COR-L47 (cell line): ENCODE results near the gene CCR2.
"Not testable (repeated sequence)": the region's sequence is repeated elsewhere in the genome, so short reads cannot be mapped to it uniquely, and the experiment has no call there.

ENCODE experiments used
- DNase-seq: peaks from one replicate; lab custom pipeline; 2025; lab: John Stamatoyannopoulos, UW

Gene CCR2

DNA sequence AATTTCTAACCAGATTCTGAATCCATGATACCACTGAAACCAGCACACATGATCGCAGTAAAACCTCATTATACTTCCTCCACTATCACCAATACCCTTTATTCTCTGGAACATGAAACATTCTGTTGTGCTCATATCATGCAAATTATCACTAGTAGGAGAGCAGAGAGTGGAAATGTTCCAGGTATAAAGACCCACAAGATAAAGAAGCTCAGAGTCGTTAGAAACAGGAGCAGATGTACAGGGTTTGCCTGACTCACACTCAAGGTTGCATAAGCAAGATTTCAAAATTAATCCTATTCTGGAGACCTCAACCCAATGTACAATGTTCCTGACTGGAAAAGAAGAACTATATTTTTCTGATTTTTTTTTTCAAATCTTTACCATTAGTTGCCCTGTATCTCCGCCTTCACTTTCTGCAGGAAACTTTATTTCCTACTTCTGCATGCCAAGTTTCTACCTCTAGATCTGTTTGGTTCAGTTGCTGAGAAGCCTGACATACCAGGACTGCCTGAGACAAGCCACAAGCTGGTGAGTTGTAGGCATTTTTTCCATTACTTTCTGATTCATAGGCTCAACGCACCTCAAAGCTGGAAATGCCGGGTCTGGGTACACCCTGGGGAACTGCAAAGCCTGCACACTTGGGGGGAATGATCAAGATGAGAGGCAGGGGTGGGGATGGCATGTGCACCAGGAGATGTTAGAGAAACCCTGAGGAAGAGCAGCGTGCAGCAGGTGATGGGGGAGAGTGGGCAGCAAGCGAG lies at the start of gene CCR2:
Gene CCR2 (plus strand): TSS at position 465 of the 764 bp plus-strand sequence. CDS start 3,417 bp downstream, outside the sequence.
- DNase-seq: no peak

DNA sequence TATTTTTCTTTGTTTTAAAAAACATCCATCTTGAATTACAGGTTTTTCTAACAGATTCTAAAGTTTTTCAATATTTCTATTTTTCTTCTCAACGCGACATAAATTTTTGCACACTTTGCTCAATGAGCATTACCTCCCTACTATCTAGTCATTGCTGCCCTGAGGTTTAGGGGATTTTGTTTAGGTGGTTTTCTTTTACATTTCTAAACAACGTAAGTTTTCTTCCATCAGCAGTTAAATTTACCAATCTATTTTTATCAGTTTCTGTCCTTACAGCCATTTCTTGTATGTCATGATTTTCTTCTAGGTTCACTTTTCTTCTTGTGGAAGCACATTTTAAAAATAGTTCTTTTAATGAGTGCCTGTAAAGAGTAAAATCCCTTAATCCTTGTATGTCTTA lies 49.2 kb upstream of the CCR2 start:
- DNase-seq: no peak

DNA sequence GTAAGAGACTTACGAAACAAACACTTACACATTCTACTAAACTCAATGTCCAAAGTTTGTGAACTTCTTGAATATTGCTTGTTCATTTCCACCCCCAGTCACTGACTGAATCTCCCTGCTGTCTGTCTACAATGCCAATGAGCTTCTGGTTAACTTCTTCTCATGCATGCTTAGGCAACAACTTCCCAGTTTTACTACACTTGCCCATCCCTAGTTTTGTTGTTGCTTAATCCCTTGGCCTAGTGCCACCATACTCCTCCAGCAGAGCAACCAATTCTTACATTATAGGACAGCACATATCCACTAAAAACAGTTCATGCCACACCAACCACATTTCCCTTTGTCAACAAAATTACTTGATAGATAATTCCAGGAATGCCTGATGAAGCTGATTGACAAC lies 40.9 kb upstream of the CCR2 start:
- DNase-seq: no peak

DNA sequence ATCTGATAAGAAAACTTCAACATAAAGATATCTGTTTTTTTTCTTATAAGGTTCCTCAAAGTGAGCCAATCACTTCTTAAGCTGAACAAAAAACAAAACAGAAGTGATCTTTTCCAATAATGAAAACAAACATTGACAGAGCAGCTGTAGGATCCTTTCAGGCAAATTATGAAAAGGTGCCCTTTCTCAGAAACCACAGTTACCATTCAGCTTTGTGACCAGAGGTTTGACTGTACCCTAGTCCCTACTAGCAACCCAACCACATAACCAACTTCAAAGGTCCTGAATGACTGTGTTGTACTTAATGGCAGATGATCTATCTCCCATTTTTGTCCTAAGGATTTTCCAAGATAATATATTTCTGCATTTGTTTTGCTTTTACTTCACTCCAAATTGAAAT lies 39.4 kb upstream of the CCR2 start:
- no peak for DNase-seq

DNA sequence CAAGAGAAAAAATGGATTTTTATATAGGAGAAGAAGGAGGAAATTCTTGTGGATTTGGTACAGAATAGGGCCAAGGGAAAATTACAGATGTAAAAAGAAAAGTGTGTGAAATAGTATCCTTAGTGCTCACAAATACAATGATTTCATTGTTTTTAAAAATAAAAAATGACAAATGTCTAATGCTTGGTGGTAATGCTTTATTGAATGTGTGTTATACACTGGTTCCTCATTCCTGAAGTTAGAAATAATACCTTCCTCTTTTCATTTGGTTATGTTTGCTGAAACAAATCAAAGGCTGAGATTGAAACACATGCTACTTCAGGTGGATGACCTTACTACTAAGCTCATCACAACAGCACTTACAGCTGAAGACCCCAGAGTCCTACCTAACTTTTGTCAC lies 37.7 kb upstream of the CCR2 start:
- no peak for DNase-seq

DNA sequence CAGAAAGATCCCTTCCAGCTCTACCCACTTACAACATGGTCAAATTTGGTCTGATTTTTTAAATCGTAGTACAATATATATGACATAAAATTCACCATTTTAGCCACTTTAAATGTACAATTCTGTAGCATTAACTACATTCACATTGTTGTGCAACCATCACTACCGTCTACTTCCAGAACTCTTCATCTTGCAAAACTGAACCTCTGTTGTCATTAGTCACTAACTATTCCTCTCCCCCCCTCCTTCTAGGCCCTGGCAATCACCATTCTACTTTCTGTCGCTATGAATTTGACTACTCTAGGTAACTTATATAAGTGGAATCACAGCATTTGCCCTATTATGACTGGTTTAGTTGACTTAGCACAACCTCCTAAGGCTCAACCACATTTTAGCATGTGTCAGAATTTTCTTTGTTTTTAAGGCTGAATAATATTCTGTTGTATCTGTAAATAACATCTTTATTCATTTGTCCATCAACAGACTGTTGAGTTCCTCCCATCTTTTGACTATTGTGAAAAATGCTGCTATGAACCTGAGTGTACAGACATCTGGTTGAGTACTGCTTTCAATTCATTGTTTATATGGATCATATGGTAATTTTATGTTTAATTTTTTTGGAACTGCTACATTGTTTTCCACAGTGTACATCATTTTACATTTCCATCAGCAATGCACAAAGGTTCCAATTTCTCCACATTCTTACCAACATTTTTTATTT lies 35.5 kb upstream of the CCR2 start:
- no peak for DNase-seq

DNA sequence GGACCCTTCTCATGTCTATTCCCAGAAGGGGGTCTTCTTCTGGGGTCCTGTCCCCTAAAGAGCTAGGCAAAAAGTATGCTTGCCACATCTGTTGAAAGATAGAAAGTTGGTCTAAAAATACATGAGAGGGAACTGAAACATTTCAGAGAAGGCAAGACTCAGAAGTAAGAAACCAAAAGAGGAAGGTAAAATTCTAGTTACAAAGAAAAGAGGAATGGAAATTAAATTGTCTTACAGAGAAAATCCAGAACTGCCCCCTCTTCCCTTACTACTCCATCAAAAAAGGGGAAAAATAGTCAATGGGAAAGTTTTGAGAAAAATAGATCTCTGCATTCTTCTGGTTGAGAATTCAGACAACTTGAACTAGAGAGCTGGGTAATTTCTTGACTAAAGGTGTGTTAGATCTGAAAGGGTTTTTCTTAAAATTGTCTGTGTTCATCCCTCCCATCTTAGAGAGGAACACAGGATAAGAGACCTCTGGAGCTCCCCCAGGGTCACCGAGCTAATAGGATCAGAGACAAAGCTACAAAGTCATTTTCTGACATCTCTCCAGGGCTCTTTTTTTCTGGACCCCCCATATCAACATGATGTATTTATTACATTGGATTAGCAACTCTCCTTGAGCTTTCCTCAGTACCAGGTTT lies 32.3 kb upstream of the CCR2 start:
- DNase-seq: no peak

DNA sequence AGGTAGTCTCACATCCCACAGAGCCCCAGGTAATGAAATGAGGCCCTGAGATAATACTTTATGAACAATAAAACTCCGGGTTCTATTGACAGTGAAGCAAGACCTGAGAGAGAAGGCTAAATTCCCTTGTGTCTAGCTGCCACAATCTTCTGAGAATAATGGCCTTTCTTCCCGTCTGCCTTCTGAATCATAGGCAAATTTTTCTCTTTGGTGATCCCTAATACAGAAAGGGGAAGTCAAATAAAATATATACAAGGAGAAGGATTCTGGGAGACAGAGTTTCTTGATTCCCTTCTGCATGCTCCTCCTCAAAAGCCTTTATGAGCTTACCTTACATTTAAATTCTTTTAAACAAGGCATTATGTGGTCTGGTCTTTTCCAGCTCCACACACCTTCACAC lies 29.9 kb upstream of the CCR2 start:
- no peak for DNase-seq

DNA sequence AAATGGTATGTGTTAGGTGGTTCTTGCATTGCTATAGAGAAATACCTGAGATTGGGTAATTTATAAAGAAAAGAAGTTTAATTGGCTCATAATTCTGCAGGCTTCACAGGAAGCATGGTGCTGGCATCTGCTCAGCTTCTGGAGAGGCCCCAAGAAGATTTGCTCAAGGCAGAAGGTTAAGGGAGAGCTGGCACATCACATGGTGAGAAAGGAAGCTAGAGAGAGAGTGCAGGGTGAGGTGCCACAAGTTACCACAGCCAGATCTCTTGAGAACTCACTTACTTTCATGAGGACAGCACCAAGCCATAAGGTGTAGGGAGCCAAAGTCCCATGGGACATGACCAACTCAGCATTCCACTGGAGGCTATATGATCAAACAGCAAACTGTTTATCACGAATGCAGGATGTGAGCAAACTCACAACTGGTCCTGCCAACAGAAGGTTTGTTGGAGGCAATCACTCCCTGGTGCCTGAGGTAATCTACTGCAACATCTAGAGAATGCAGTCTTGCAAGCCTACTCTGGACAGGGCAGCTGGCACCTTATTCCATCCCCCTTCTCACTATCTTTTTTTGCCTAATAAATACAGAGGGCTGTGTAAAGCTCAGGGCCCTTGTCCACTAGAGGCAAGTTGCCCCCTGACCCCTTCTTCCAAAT lies 28.1 kb upstream of the CCR2 start:
- no peak for DNase-seq

DNA sequence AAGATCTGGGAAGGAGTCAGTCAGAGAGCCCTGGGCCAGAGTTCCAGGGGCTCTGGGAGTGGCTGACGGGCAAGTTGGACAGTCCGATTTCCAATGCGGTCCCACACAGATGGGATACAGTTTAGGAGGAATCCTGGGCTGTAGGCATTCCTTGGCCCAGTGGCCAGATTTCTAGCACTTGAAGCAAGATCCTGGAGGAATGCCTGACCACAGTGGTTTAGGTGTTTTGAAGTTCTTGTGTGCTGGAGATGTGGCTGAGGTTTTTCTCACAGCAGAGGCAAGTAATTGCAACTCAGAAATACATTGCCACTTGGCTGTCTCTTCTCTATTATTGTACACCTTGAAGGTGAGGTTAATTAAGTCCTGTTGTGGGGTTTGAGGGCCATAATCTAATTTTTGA lies 23.2 kb upstream of the CCR2 start:
- not testable (repeated sequence) for DNase-seq

DNA sequence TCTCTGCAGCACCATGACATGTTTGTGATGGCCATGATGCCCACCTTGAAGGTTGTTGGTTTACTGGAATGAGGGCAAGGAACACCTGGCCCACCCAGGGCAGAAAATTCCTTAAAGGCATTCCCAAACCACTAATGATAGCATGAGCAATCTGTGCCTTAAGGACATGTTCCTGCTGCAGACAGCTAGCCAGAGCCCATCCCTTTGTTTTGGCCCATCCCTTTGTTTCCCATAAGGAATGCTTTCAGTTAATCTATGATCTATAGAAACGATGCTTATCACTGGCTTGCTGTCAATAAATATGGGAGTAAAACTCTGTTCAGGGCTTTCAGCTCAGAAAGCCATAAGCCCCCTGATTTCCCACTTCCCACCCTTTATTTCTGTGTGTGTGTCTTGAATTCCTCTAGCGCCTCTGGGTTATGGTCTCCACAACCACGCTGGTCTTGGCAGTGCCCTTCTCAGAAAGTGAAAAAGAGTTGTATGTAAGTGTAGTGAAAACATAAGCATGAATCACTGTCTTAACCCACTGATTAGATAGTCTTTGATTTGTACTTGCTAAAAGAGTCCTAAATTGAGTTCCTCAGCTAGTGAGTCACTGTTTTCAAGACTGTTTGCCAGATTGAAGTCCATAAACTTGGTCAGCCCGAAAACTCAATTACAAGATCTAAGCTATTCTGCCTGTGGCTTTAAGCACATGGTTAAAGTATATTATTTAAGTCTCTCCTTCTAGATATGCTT lies 19.0 kb upstream of the CCR2 start:
- DNase-seq: no peak

DNA sequence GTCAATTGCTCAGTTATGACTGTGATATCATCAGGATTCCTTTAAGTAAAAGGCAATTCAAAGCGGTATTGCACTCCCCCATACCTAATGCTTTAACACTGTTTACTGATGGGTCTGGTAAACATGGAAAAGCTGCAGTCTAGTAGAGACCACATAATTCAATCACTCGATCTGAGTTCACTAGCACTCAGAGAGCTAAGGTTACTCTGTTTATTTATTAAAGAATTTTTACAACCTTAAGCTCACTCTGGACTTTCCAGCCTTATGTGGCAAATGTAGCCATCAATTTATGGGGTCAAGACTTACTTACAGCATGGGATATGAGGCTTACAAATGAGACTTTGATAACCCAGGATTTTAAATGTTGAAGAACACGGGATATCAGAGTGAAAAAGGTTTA lies 18.4 kb upstream of the CCR2 start:
- no peak for DNase-seq

DNA sequence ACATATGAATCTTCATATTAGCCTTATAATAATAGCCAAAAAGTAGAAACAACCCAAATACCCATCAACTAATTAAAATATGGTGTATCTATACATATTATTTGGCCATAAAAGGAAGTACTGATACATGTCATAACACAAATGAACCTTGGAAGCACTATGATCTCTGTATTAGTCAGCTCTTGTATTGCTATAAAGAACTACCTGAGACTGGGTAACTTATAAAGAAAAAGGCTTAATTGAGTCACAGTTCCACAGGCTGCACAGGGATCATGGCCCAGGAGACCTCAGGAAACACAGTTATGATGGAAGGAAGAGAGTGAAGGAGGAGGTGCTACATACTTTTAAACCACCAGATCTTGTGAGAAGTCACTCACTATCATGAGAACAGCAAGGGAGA lies 16.0 kb upstream of the CCR2 start:
- no peak for DNase-seq

DNA sequence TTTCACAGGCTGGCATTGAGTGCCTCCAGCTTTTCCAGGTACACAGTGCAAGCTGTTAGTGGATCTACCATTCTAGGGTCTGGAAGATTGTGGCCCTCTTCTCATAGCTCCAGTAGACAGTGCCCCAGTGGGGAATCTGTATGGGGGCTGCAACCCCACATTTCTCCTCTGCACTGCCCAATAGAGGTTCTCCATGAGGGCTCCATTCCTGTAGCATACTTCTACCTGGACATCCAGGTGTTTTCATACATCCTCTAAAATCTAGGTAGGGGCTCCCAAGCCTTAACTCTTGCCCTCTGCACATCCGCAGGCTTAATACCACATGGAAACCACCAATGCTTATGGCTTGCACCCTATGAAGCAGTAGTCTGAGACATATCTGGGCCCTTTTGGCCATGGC lies 15.1 kb upstream of the CCR2 start:
- no peak for DNase-seq

DNA sequence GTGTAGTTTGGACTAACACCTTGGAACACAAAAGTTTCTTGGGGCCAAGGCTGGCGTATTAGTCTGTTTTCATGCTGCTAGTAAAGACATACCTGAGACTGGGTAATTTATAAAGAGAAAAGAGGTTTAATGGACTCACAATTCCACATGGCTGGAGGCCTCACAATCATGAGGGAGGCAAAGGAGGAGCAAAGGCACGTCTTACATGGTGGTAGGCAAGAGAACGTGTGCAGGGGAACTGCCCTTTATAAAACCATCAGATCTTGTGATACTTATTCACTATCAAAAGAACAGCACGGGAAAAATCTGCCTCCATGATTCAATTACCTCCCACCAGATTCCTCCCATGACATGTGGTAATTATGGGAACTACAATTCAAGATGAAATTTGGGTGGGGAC lies 9.4 kb upstream of the CCR2 start:
- DNase-seq: no peak

DNA sequence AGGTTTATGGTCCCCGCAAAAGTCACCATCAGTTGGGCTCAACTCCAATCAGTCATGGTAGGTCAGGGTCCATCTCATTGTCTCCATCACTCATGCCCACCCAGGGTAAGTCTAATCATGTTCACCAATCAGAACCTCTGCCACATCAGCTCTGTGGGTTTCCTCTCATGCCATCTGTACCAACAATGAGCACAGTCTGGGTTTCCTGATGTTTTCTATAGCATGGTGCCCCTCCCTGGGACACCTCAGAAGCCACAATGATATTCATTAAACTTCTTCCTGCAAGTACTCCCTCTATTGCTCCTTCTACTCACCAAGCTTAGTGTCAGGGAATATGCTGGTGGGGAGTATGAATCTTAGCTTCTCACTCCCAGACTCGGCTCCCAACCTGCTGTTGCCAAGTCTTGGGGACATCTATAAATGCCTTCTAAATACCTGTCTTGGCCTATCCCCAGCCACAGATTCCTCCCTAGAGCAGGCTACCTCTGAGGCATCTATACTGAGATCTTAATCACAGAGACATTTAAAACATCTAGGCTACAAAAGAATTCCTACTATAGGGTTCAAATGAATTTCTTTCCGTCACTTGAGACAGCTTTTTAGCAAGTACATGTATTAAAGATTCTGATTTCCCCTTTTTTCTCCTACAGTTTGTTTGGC lies 5.0 kb upstream of the CCR2 start:
- DNase-seq: no peak

DNA sequence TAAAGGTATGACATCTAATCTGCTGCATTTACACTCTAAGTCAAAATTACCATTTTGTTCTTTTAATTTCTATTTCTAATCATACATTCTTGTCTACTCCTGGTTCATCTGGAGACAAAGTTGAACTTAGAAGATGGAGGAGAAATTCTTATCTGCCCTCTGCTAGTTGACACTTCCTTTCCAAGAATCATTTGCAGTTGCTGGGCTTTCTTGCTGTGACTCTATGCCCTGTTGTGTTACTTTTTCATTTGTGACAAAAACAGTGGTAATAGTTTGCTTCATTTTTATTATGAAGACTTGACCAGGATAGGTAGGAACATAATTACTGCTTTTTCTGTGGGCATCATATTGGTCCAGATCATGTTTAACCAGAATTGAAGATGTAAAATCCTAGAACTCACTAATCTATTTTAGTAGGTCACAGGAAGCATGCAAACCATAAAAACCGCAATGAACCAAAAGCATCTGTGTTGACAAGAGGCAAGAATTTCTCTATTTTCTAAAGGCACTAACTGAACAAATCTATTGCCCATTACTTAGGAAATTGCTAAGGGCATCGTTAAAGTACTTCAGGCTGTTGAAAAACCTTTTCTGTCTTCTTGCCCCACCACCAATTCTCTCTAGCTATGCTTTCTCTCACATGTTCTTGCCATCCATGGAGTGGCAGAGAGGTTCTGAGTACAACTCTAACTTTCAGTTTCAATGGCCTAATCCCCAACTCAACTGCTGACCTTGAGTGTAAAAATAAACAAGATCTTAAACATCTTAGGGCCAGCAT lies 4.2 kb upstream of the CCR2 start:
- no peak for DNase-seq

DNA sequence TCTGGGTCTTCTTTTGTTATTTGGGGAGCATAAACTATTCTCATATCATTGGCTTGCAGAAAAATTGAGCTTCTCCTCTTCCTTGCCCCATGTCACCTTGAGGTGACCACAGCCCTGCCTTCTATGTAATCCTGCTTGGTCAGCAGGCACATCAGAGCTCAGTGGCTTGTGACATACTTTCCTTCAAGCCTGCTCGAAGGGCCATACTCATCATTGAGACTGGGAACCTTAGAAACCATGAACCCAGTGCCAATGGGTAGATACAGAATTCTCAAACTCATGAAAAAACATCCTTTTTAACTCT lies 3.7 kb upstream of the CCR2 start:
- no peak for DNase-seq

DNA sequence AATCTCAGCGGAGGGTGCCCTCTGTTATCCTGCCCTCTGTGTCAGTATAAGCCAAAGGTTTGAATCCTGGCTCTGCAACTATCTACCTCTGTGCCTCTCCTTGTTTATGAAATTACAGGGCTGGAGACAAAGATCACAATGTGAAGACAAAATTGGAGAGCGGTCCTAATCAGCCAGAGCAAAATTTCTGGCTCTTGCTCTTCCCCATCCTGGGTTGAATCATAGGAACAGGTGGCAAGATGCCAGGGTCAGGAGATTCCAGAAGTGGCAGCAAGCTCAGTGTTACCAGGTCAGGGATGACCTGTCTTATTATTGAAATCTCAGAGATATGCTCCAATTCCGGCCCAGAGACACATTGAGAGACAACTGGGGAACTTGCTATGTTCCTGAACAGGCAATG lies 2.3 kb upstream of the CCR2 start:
- DNase-seq: no peak

DNA sequence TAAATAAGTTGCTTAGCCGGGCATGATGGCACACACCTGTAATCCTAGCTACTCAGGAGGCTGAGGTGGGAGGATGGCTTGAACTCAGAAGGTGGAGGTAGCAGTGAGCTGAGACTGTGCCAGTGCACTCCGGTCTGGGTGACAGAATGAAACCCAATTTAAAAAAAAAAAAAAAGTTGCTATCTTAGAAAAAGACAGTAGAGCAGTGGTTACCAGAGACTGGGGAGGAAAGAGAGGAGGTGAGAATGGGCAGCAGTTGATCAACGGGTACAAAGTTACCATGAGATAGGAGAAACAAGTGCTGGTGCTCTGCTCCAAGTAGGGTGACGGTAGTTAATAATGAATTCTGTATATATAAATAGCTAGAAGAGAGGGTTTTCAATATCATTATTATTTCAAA lies 821 bp upstream of the CCR2 start:
- no peak for DNase-seq

DNA sequence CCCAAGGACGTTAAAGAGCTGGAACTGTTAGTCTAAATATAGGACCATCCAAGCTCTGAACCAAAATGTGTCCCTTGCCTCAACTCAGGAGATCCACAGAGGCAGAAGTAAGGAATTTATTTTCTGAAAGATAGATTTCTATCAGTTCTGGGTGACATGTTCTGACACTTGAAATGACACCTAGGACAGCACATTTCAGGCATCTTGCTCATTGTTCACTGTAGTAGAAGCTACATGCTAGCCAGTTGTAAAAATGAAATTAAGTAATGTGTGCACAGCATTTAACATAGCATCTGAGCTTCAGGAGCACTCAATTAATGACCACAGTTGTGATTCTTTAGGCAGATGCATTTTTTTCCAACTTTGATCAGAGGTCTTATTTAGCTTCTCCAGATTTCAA lies 567 bp downstream of the CCR2 start:
- no peak for DNase-seq
